OCI-LY7 (cell line): ENCODE measurements around the gene EIF5B. TPM values are rescaled to one million over a fixed set of nuclear protein-coding genes. Genes with fewer than 3 reads are reported as not detected.

Source experiments
- total RNA-seq, 2 experiments: library from RNA; depleted of rRNA in 1 of 2; stranded (reverse); fragments of >200 nt in 1 of 2; shearing (Covaris generic) in 1 of 2; gene quantifications; 2 replicates each; pipeline ENCODE4 v1.2.3, GENCODE V29; 2014 to 2022

Gene EIF5B
- total RNA-seq, 2 experiments from 2014 or later = 28.7 to 53.1 TPM

Other genes starting within 250 kb of the EIF5B start
- 0.25 and 0.31 TPM in 2 replicates for gene C2orf15, start 195.7 kb upstream of the EIF5B start, total RNA-seq (2014; rRNA removed; shearing (Covaris generic))
- 1.3 and 2.1 TPM in 2 replicates for gene C2orf15, start 195.7 kb upstream of the EIF5B start, total RNA-seq (2022)
- gene TSGA10, start 182.4 kb upstream of the EIF5B start, total RNA-seq (2014; rRNA removed; shearing (Covaris generic)) = 3.8 and 13.3 TPM in 2 replicates
- gene TSGA10, start 182.4 kb upstream of the EIF5B start, total RNA-seq (2022) = 10.8 and 14.1 TPM in 2 replicates
- 7.9 and 12.5 TPM in 2 replicates for gene LIPT1, start 182.4 kb upstream of the EIF5B start, total RNA-seq (2014; rRNA removed; shearing (Covaris generic))
- gene LIPT1, start 182.4 kb upstream of the EIF5B start, total RNA-seq (2022) = 11.9 and 12.7 TPM in 2 replicates
- 35.9 and 40.2 TPM in 2 replicates for gene MITD1, start 156.3 kb upstream of the EIF5B start, total RNA-seq (2014; rRNA removed; shearing (Covaris generic))
- gene MITD1, start 156.3 kb upstream of the EIF5B start, total RNA-seq (2022) = 34.2 and 34.6 TPM in 2 replicates
- 27.7 and 30.9 TPM in 2 replicates for gene MRPL30, start 156.2 kb upstream of the EIF5B start, total RNA-seq (2014; rRNA removed; shearing (Covaris generic))
- gene MRPL30, start 156.2 kb upstream of the EIF5B start, total RNA-seq (2022) = 28.8 and 31.4 TPM in 2 replicates
- gene LYG2, start 81.7 kb upstream of the EIF5B start, total RNA-seq (2014; rRNA removed; shearing (Covaris generic)) = not detected in 2 replicates
- not detected in 2 replicates for gene LYG2, start 81.7 kb upstream of the EIF5B start, total RNA-seq (2022)
- gene LYG1, start 36.2 kb upstream of the EIF5B start, total RNA-seq (2014; rRNA removed; shearing (Covaris generic)) = 2.7 and 3.0 TPM in 2 replicates
- gene LYG1, start 36.2 kb upstream of the EIF5B start, total RNA-seq (2022) = 1.8 and 2.2 TPM in 2 replicates
- gene TXNDC9, start 1.1 kb upstream of the EIF5B start, total RNA-seq (2014; rRNA removed; shearing (Covaris generic)) = 22.3 and 31.7 TPM in 2 replicates
- 28.5 and 31.5 TPM in 2 replicates for gene TXNDC9, start 1.1 kb upstream of the EIF5B start, total RNA-seq (2022)
- gene REV1, start 152.6 kb downstream of the EIF5B start, total RNA-seq (2014; rRNA removed; shearing (Covaris generic)) = 59.4 and 68.1 TPM in 2 replicates
- 51.6 and 65.5 TPM in 2 replicates for gene REV1, start 152.6 kb downstream of the EIF5B start, total RNA-seq (2022)